Mesendoderm (in vitro differentiated cells): ENCODE measurements around the gene TMED3.

ENCODE experiments used
- DNase-seq: peaks from one replicate; pipeline ENCODE4 v3.0.0; 2013
- H2AK5ac ChIP-seq: 2 replicates; pipeline ENCODE4 v1.6.1; 2013; ENCODE audit warnings: low read length, inconsistent platforms
- H2BK120ac ChIP-seq: 2 replicates; pipeline ENCODE4 v1.6.1; 2013; ENCODE audit warnings: low read depth, mild to moderate bottlenecking, low read length, moderate library complexity, mixed read lengths
- H2BK15ac ChIP-seq: replicated peaks from 2 replicates; pipeline ENCODE4 v1.6.1; 2013; ENCODE audit warnings: low read depth, mild to moderate bottlenecking, moderate library complexity
- H2BK5ac ChIP-seq: 2 replicates; pipeline ENCODE4 v1.6.1; 2013; ENCODE audit warnings: low read length, inconsistent platforms
- H3K18ac ChIP-seq: 2 replicates; pipeline ENCODE4 v1.6.1; 2013; ENCODE audit warnings: mild to moderate bottlenecking, low read length, mixed read lengths
- H3K23ac ChIP-seq: one replicate; pipeline ENCODE4 v1.6.1; 2013; ENCODE audit warnings: low read length
- H3K27ac ChIP-seq: 2 replicates; pipeline ENCODE4 v1.5.1; 2013; ENCODE audit warnings: low read depth, mild to moderate bottlenecking, inconsistent platforms, low read length, moderate library complexity
- H3K27me3 ChIP-seq: 2 replicates; pipeline ENCODE4 v1.6.1; 2013; ENCODE audit warnings: low read length, control low read depth, mild to moderate bottlenecking, inconsistent platforms; ENCODE audit not compliant: insufficient read depth, poor library complexity
- H3K36me3 ChIP-seq: 2 replicates; pipeline ENCODE4 v1.6.1; 2013; ENCODE audit warnings: low read length, inconsistent platforms; ENCODE audit not compliant: control insufficient read depth, insufficient read depth
- H3K4ac ChIP-seq: one replicate; pipeline ENCODE4 v1.6.1; 2013; ENCODE audit warnings: low read depth, mild to moderate bottlenecking, low read length, moderate library complexity
- H3K4me1 ChIP-seq: 2 replicates; pipeline ENCODE4 v1.6.1; 2013; ENCODE audit warnings: low read depth, low read length, inconsistent platforms; ENCODE audit not compliant: control insufficient read depth
- H3K4me2 ChIP-seq: 2 replicates; pipeline ENCODE4 v1.6.1; 2013; ENCODE audit warnings: low read length
- H3K4me3 ChIP-seq: 2 replicates; pipeline ENCODE4 v1.5.1; 2013; ENCODE audit warnings: mild to moderate bottlenecking, low read length
- H3K56ac ChIP-seq: one replicate; pipeline ENCODE4 v1.6.1; 2013; ENCODE audit warnings: low read length
- H3K79me1 ChIP-seq: 2 replicates; pipeline ENCODE4 v1.6.1; 2013; ENCODE audit warnings: low read length, inconsistent platforms
- H3K79me2 ChIP-seq: 2 replicates; pipeline ENCODE4 v1.6.1; 2013; ENCODE audit warnings: mild to moderate bottlenecking, low read length; ENCODE audit not compliant: control insufficient read depth, insufficient read depth
- H3K9ac ChIP-seq: 2 replicates; pipeline ENCODE4 v1.6.1; 2013; ENCODE audit warnings: low read length, inconsistent platforms
- H4K5ac ChIP-seq: one replicate; pipeline ENCODE4 v1.6.1; 2013; ENCODE audit warnings: low read length
- H4K8ac ChIP-seq: one replicate; pipeline ENCODE4 v1.6.1; 2013; ENCODE audit warnings: low read depth, mild to moderate bottlenecking, control low read depth, low read length, moderate library complexity
- WGBS: extraction: QIAGEN DNeasy Blood & Tissue Kit; methylation state at CpG from one replicate; pipeline ENCODE4 v1.1.7; 2013; ENCODE audit warnings: low lambda C conversion rate, missing lambda C conversion rate; ENCODE audit not compliant: insufficient coverage; ENCODE audit errors: extremely low coverage; 5-methylcytosine and 5-hydroxymethylcytosine counted together

TMED3 gene

DNA sequence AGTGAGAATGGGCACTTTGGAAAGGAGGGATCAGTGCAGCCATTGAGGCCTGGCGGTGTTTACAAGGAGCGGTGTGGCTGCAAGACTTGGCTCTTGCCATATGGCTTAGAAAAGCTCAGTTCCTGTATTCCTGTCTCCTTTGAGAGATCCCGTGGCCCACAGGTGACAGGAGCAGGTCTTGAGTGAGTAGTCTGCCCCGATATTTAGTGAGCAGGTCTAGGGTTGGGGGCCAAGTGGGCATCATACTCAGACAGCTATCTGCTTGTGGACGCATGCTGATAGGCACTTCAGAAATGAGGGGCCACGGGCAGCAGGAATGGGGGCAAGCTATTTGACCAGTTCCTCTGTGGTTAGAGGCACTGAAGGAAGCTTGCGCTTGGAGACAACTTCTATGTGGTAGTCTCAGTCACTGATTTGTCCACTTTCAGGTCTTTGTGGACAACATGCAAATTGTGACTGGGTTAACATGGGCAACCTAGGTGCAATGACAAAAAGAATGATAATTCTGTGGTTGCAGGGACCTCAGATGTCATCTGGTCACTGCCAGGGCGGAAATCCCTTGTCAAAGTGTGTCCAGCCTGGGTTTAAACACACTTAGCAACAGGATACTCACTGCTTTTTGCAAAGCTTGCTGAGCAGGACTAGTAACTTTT, 1.1 kb downstream of the TMED3 start:
- Histone ChIP-seq H3K23ac (no peak overlapping the region), H3K79me1 (peaks cover 9% of the 10 kb centered on the region), H3K18ac (no peak overlapping the region), H2BK5ac (no peak overlapping the region), H3K4me3 (peak overlapping the region; percentile 86), H3K4me1 (peaks cover 4% of the 10 kb centered on the region), H3K27ac (no peak overlapping the region), H4K8ac (no peak overlapping the region), H3K9ac (peak overlapping the region; percentile 94), H2BK120ac (no peak overlapping the region), H3K27me3 (peaks cover 2% of the 10 kb centered on the region), H2AK5ac (peak overlapping the region; percentile 43), H3K4me2 (peak overlapping the region; percentile 68), H3K36me3 (peaks cover 11% of the 10 kb centered on the region), H2BK15ac (no peak overlapping the region), H3K56ac (peak overlapping the region; percentile 97), H4K5ac (no peak overlapping the region), H3K79me2 (peaks cover 11% of the 10 kb centered on the region), H3K4ac (peak overlapping the region; percentile 25)
- no CpG with 5 or more reads among the region's 8 CpGs for WGBS
- DNase-seq: no peak

DNA sequence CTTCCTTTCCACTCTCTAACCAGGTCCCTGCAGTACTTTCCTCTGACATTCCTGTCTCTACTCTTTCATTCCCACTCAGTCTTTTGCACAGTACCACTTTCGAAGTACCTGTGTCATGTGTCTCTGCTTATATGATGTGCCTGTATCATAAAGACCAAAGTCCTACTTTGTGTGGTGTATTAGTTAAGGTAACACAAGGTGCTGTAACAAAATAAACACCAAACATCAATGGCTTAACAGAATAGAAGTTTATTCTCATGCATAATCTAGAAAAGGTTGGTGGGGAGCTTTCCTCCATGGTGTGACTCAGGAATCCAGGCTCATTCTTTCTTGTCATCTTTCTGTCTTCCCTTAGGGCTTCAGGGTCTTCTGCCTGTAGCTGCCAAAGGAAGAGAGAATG, 3.3 kb downstream of the TMED3 start:
- peaks cover 4% of the 10 kb centered on the region for H3K4me1 ChIP-seq
- peaks cover 11% of the 10 kb centered on the region for H3K79me2 ChIP-seq
- H3K4me2 ChIP-seq: no peak overlapping the region
- no peak overlapping the region for H3K9ac ChIP-seq
- H3K56ac ChIP-seq: no peak overlapping the region
- H4K5ac ChIP-seq: no peak overlapping the region
- no peak for DNase-seq
- no peak overlapping the region for H2BK5ac ChIP-seq
- H3K4ac ChIP-seq: no peak overlapping the region
- H3K36me3 ChIP-seq: peaks cover 19% of the 10 kb centered on the region
- no peak overlapping the region for H2BK15ac ChIP-seq
- H3K23ac ChIP-seq: no peak overlapping the region
- WGBS: no CpG with 5 or more reads among the region's 1 CpG
- peaks cover 11% of the 10 kb centered on the region for H3K79me1 ChIP-seq
- H4K8ac ChIP-seq: no peak overlapping the region
- no peak overlapping the region for H2BK120ac ChIP-seq
- no peak overlapping the region for H3K27ac ChIP-seq
- H2AK5ac ChIP-seq: no peak overlapping the region
- no peaks in the 10 kb centered on the region for H3K27me3 ChIP-seq
- no peak overlapping the region for H3K4me3 ChIP-seq
- no peak overlapping the region for H3K18ac ChIP-seq

GRCh38 chr15:79314811-79315210, 3.9 kb downstream of the TMED3 start:
- H3K27ac ChIP-seq: no peak overlapping the region
- H3K79me2 ChIP-seq: peaks cover 11% of the 10 kb centered on the region
- H3K4me1 ChIP-seq: peaks cover 4% of the 10 kb centered on the region
- H2BK5ac ChIP-seq: no peak overlapping the region
- no peak overlapping the region for H3K4ac ChIP-seq
- H2AK5ac ChIP-seq: no peak overlapping the region
- peaks cover 12% of the 10 kb centered on the region for H3K79me1 ChIP-seq
- WGBS: no CpG with 5 or more reads among the region's 6 CpGs
- H3K18ac ChIP-seq: no peak overlapping the region
- DNase-seq: no peak
- H3K23ac ChIP-seq: no peak overlapping the region
- H2BK120ac ChIP-seq: no peak overlapping the region
- no peak overlapping the region for H4K5ac ChIP-seq
- H4K8ac ChIP-seq: no peak overlapping the region
- H3K56ac ChIP-seq: no peak overlapping the region
- H3K4me2 ChIP-seq: no peak overlapping the region
- peaks cover 19% of the 10 kb centered on the region for H3K36me3 ChIP-seq
- H3K27me3 ChIP-seq: no peaks in the 10 kb centered on the region
- H2BK15ac ChIP-seq: no peak overlapping the region
- no peak overlapping the region for H3K4me3 ChIP-seq
- H3K9ac ChIP-seq: no peak overlapping the region

DNA sequence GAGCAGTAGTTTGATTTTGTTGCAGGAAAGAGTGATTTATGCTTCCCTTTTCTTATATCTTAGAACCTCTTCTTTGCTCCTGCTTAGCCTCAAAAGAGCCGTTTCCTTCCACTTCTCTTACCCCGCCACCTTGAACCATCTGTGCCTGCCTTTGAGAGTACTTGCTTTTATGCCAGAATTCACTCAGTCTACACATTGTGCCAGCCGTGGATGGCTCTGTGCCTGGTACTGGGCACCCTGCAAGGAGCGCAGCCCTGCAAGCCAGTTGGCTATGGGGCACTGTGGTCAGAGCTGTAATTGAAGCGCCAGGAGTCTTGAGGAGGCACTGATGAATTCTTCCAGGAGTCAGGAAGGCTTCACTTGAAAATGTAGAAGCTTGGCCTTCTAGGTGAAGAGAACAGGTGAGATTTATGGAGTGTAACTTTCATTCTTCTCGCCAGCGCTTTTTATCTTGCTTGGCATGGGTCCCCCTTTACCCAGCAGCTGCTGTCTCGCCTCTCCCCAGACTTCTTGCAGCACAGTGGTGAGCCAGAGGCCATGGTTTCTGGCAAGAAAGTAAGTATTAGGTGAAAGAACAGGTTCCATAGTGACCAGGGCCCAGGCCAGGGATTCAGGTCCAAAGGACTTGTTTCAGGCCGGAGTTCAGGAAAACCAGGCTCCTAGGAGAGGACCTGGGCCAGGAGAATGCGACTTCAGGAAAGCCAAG, 4.9 kb downstream of the TMED3 start:
- no peak overlapping the region for H3K27ac ChIP-seq
- no peak overlapping the region for H3K4me3 ChIP-seq
- no peak overlapping the region for H4K5ac ChIP-seq
- no peak overlapping the region for H2BK5ac ChIP-seq
- H2AK5ac ChIP-seq: no peak overlapping the region
- H3K4ac ChIP-seq: no peak overlapping the region
- H3K56ac ChIP-seq: no peak overlapping the region
- peaks cover 11% of the 10 kb centered on the region for H3K79me2 ChIP-seq
- H3K36me3 ChIP-seq: peaks cover 22% of the 10 kb centered on the region
- H3K9ac ChIP-seq: no peak overlapping the region
- no peak overlapping the region for H3K4me2 ChIP-seq
- no CpG with 5 or more reads among the region's 10 CpGs for WGBS
- peaks cover 4% of the 10 kb centered on the region for H3K4me1 ChIP-seq
- DNase-seq: no peak
- H3K18ac ChIP-seq: no peak overlapping the region
- no peak overlapping the region for H4K8ac ChIP-seq
- H2BK15ac ChIP-seq: no peak overlapping the region
- H3K23ac ChIP-seq: no peak overlapping the region
- peaks cover 12% of the 10 kb centered on the region for H3K79me1 ChIP-seq
- no peaks in the 10 kb centered on the region for H3K27me3 ChIP-seq
- no peak overlapping the region for H2BK120ac ChIP-seq

DNA sequence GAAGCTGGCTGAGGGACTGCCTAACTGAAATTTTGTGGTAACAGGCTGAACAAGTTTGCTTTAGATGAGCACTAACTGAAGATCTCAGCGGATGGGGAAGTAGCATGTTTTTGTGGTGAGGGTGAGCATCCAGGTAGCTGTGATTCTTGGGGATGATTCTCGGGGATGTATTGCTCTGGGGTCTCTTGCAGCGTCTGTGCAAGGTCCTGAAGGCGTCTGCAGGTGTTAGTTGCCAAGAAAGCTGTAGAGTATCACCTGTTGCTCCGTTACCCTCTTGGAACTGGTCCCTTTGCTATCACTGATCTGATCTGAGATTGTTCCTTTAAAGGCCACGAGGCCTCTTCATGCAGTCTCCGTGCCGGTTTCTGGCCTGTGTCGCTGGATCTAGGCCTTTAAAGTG, 6.0 kb downstream of the TMED3 start:
- Histone ChIP-seq H3K36me3 (peaks cover 22% of the 10 kb centered on the region), H3K27me3 (no peaks in the 10 kb centered on the region), H2BK120ac (no peak overlapping the region), H3K18ac (no peak overlapping the region), H4K5ac (no peak overlapping the region), H2BK15ac (no peak overlapping the region), H4K8ac (no peak overlapping the region), H3K4me1 (peaks cover 3% of the 10 kb centered on the region), H3K9ac (no peak overlapping the region), H3K4me2 (no peak overlapping the region), H3K4ac (no peak overlapping the region), H2AK5ac (no peak overlapping the region), H3K23ac (no peak overlapping the region), H3K4me3 (no peak overlapping the region), H3K27ac (no peak overlapping the region), H2BK5ac (no peak overlapping the region), H3K79me1 (peaks cover 13% of the 10 kb centered on the region), H3K79me2 (peaks cover 9% of the 10 kb centered on the region), H3K56ac (no peak overlapping the region)
- DNase-seq: no peak
- no CpG with 5 or more reads among the region's 9 CpGs for WGBS
